Uterus (tissue), 4 donors: ENCODE data around the gene NIPBL. TPM values are rescaled to one million over a fixed set of nuclear protein-coding genes. Genes with fewer than 3 reads are reported as not detected.
"Not testable (repeated sequence)": the region's sequence is repeated elsewhere in the genome, so short reads cannot be mapped to it uniquely, and the experiment has no call there.

Experiments used
- DNase-seq, 2 donors: peaks; one replicate each; pipeline ENCODE4 v3.0.0-alpha.2; 2019 to 2020
- H3K27ac ChIP-seq, 2 donors: fragments of 200-600 bp; sonication (generic); 1 replicate in 1 of 2; 2 replicates in 1 of 2; pipeline ENCODE4 v1.5.1; 2016 to 2018
- H3K27me3 ChIP-seq, 2 donors: fragments of 200-600 bp; sonication (generic); one replicate each; pipeline ENCODE4 v1.5.1; 2018 to 2019; ENCODE audit warnings: control low read depth in 1 of 2
- H3K36me3 ChIP-seq, 2 donors: fragments of 200-600 bp; sonication (generic); one replicate each; pipeline ENCODE4 v1.5.1; 2019; ENCODE audit warnings: control low read depth in 1 of 2
- H3K4me1 ChIP-seq, 2 donors: fragments of 200-600 bp; sonication (generic); one replicate each; pipeline ENCODE4 v1.5.1; 2018 to 2019; ENCODE audit warnings: control low read depth in 1 of 2
- H3K4me3 ChIP-seq, 2 donors: fragments of 200-600 bp; sonication (generic); 1 replicate in 1 of 2; 2 replicates in 1 of 2; pipeline ENCODE4 v1.5.1; 2018 to 2019; ENCODE audit warnings: mild to moderate bottlenecking in 1 of 2
- H3K9me3 ChIP-seq, 2 donors: fragments of 200-600 bp; sonication (generic); one replicate each; pipeline ENCODE4 v1.5.1; 2019; ENCODE audit warnings: control low read depth in 1 of 2
- CTCF ChIP-seq, 4 experiments: fragments of 200-600 bp in 2 of 4; fragments of 450-650 bp in 2 of 4; sonication (generic) in 2 of 4; IDR thresholded peaks; one replicate each; pipeline ENCODE4 v1.5.1; 2016 to 2019; ENCODE audit warnings: antibody characterized with exemption in 4 of 4, mild to moderate bottlenecking in 2 of 4, moderate library complexity in 1 of 4
- POLR2A ChIP-seq, 2 donors: fragments of 450-650 bp; IDR thresholded peaks; one replicate each; pipeline ENCODE4 v1.6.1; 2016; ENCODE audit warnings: antibody characterized with exemption in 2 of 2, mild to moderate bottlenecking in 1 of 2, moderate library complexity in 1 of 2
- intact Hi-C: fragments of 100-400 bp; cut with DNase I; formaldehyde crosslinking; loops from one replicate; pipeline ENCODE4 v1.15.1; 2023; ENCODE audit warnings: low total_unique reads
- total RNA-seq, 4 donors: library from RNA; depleted of rRNA in 3 of 4; stranded (reverse); fragments of >200 nt in 3 of 4; gene quantifications; one replicate each; pipeline versions ENCODE4 v1.1.0 to v1.2.4, GENCODE V29; 2014 to 2023
- donor health status: DM: yes; HTN: yes; CAD: no.

NIPBL gene
- total RNA-seq, 4 donors from 2014 or later = 49.7 to 108 (median 72.4) TPM

- Histone ChIP-seq H3K36me3 (no peaks in the 10 kb centered on the region), H3K4me3 (no peak overlapping the region)
- intact Hi-C loops = no loop called here
Observed at GRCh38 chr5:37077146-37077545, 200.6 kb downstream of the NIPBL start.

GRCh38 chr5:37080697-37081096 is 204.1 kb downstream of the NIPBL start:
- H3K9me3 ChIP-seq = no peaks in the 10 kb centered on the region
- no peaks in the 10 kb centered on the region for H3K36me3 ChIP-seq
- H3K4me1 ChIP-seq = no peaks in the 10 kb centered on the region
- no peak overlapping the region for H3K4me3 ChIP-seq
- H3K27me3 ChIP-seq = no peaks in the 10 kb centered on the region
- DNase-seq = no peak
- intact Hi-C loops = no loop called here
- no peak overlapping the region for H3K27ac ChIP-seq
- no peak for TF ChIP-seq CTCF (IDR thresholded peaks at IDR 0.05)
- no peak for TF ChIP-seq POLR2A (IDR thresholded peaks at IDR 0.05)

More at GRCh38 chr5:37077146-37077545, 200.6 kb downstream of the NIPBL start:
- DNase-seq = no peak
- H3K27ac ChIP-seq = no peak overlapping the region
- H3K27me3 ChIP-seq = no peaks in the 10 kb centered on the region
- H3K4me1 ChIP-seq = no peaks in the 10 kb centered on the region
- no peaks in the 10 kb centered on the region for H3K9me3 ChIP-seq
- TF ChIP-seq CTCF (IDR thresholded peaks at IDR 0.05) (no peak), POLR2A (IDR thresholded peaks at IDR 0.05) (no peak)

GRCh38 chr5:37082977-37083376 is 206.4 kb downstream of the NIPBL start:
- not testable (repeated sequence) for H3K36me3 ChIP-seq

GRCh38 chr5:37086026-37086425 is 209.5 kb downstream of the NIPBL start:
- H3K4me1 ChIP-seq, H3K9me3 ChIP-seq, H3K4me3 ChIP-seq, intact Hi-C loops, H3K27me3 ChIP-seq, DNase-seq, H3K27ac ChIP-seq, H3K36me3 ChIP-seq: not testable (repeated sequence)

More at GRCh38 chr5:37082977-37083376, 206.4 kb downstream of the NIPBL start:
- intact Hi-C loops, H3K27ac ChIP-seq, DNase-seq, H3K9me3 ChIP-seq, H3K4me1 ChIP-seq, H3K27me3 ChIP-seq, H3K4me3 ChIP-seq: not testable (repeated sequence)

- Histone ChIP-seq H3K27ac (no peak overlapping the region), H3K4me1 (no peaks in the 10 kb centered on the region), H3K27me3 (no peaks in the 10 kb centered on the region), H3K9me3 (no peaks in the 10 kb centered on the region), H3K36me3 (no peaks in the 10 kb centered on the region), H3K4me3 (no peak overlapping the region)
- TF ChIP-seq CTCF (IDR thresholded peaks at IDR 0.05) (no peak), POLR2A (IDR thresholded peaks at IDR 0.05) (no peak)
- intact Hi-C loops = no loop called here
- DNase-seq = no peak
Observed at GRCh38 chr5:37086466-37087173, 210.1 kb downstream of the NIPBL start.

- no peaks in the 10 kb centered on the region for H3K9me3 ChIP-seq
- H3K27ac ChIP-seq = no peak overlapping the region
- TF ChIP-seq POLR2A (IDR thresholded peaks at IDR 0.05) (no peak), CTCF (IDR thresholded peaks at IDR 0.05) (no peak)
- DNase-seq = no peak
- H3K27me3 ChIP-seq = no peaks in the 10 kb centered on the region
- H3K4me1 ChIP-seq = no peaks in the 10 kb centered on the region
- intact Hi-C loops = no loop called here
- no peaks in the 10 kb centered on the region for H3K36me3 ChIP-seq
- H3K4me3 ChIP-seq = no peak overlapping the region
Observed at GRCh38 chr5:37088009-37088408, 211.4 kb downstream of the NIPBL start.
